ENCODE data around the gene THUMPD1.

DNA sequence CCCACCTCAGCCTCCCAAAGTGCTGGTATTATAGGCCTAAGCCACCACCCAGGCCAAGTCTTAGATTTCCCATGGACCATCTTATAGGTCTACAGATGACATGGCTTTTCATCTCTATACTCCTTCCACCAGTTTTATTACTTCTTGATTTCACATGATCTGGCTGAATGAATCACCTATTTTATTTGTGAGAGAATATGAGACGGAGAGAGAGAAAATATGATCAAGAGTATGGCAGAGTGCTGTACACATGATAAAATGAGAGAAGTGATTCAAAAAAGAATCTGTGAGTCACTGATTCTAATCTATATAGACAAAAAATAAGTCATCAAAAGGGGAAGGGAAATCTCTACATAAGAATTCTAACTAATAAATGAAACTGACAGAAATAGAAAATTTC lies 57.8 kb downstream of the THUMPD1 start:
- TF ChIP-seq EP300 (IDR thresholded peaks at IDR 0.05; ENCODE audit: borderline replicate concordance in 1 of 2, low read depth in 1 of 2, low read length in 1 of 2) (no peak), POLR2AphosphoS5 (IDR thresholded peaks at IDR 0.05; ENCODE audit: low read depth, low read length) (no peak), JUND (IDR thresholded peaks at IDR 0.05) (no peak), GABPA (IDR thresholded peaks at IDR 0.05; ENCODE audit: low read depth) (no peak), GATA2 (CRISPR knock-in tag; IDR thresholded peaks at IDR 0.05) (no peak), ELF1 (IDR thresholded peaks at IDR 0.05) (no peak), TAF1 (IDR thresholded peaks at IDR 0.05; ENCODE audit: borderline replicate concordance, low read depth, low read length) (no peak)
- TF ChIP-seq, protein P1, sequence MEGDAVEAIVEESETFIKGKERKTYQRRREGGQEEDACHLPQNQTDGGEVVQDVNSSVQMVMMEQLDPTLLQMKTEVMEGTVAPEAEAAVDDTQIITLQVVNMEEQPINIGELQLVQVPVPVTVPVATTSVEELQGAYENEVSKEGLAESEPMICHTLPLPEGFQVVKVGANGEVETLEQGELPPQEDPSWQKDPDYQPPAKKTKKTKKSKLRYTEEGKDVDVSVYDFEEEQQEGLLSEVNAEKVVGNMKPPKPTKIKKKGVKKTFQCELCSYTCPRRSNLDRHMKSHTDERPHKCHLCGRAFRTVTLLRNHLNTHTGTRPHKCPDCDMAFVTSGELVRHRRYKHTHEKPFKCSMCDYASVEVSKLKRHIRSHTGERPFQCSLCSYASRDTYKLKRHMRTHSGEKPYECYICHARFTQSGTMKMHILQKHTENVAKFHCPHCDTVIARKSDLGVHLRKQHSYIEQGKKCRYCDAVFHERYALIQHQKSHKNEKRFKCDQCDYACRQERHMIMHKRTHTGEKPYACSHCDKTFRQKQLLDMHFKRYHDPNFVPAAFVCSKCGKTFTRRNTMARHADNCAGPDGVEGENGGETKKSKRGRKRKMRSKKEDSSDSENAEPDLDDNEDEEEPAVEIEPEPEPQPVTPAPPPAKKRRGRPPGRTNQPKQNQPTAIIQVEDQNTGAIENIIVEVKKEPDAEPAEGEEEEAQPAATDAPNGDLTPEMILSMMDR (IDR thresholded peaks at IDR 0.05), result no peak
- TF ChIP-seq, protein P2, sequence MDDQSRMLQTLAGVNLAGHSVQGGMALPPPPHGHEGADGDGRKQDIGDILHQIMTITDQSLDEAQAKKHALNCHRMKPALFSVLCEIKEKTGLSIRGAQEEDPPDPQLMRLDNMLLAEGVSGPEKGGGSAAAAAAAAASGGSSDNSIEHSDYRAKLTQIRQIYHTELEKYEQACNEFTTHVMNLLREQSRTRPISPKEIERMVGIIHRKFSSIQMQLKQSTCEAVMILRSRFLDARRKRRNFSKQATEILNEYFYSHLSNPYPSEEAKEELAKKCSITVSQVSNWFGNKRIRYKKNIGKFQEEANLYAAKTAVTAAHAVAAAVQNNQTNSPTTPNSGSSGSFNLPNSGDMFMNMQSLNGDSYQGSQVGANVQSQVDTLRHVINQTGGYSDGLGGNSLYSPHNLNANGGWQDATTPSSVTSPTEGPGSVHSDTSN (IDR thresholded peaks at IDR 0.05), result no peak
